ENCODE measurements around the gene MOB3A.

- TF ChIP-seq CTCF (IDR thresholded peaks at IDR 0.05) (no peak), POLR2AphosphoS5 (IDR thresholded peaks at IDR 0.05) (no peak), POLR2A (IDR thresholded peaks at IDR 0.05) (no peak)
These were observed 40.7 kb upstream of the MOB3A start for GRCh38 chr19:2136796-2137195.

Data from transverse colon (tissue), 4 donors.